Fibroblast of peridontal ligament (primary cell): ENCODE measurements around the gene ZSWIM9.

Experiments
- DNase-seq: peaks from one replicate; pipeline ENCODE4 v3.0.0-alpha.2; 2010; ENCODE audit errors: extremely low read depth

The ZSWIM9 gene

DNA sequence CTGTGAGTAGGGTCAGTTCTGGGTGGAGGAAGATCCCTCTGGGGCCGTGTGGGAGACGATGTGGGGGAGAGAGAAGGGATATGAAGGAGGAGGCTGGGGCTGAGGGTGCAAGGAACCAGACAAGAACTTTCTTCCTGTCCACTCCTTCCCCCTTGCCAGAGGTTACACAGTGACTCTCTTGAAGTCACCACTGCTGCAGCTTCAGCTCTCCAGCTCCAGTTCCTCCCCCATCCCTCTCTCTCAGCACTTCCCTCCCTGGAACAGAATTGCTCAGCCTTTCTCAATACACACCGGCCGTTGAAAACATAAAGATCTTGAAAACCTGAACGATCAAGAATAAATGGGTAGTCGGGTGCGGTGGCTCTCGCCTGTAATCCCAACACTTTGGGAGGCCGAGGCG is 5.1 kb downstream of the ZSWIM9 start:
- no peak for DNase-seq

- no peak for DNase-seq
These were observed 5.7 kb downstream of the ZSWIM9 start for GRCh38 chr19:48176226-48176625.

GRCh38 chr19:48181505-48181904 is 11.0 kb downstream of the ZSWIM9 start:
- no peak for DNase-seq

GRCh38 chr19:48182434-48182833 is 12.0 kb downstream of the ZSWIM9 start:
- no peak for DNase-seq

DNA sequence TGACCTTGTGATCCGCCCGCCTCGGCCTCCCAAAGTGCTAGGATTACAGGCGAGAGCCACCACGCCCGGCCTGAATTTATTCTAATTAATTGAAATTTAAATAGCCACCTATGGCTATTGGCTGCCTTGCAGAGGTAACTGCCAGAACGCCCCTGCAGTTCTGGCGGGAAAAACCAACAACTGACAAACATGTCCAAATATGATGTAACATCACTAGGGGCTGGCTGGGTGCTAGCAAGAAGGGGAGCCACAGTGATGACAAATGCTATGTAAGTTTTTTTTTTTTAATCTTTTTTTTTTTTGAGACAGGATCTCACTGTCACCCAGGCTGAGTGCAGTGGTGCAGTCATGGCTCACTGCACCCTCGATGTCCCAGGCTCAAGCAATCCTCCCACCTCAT is 12.9 kb downstream of the ZSWIM9 start:
- no peak for DNase-seq

DNA sequence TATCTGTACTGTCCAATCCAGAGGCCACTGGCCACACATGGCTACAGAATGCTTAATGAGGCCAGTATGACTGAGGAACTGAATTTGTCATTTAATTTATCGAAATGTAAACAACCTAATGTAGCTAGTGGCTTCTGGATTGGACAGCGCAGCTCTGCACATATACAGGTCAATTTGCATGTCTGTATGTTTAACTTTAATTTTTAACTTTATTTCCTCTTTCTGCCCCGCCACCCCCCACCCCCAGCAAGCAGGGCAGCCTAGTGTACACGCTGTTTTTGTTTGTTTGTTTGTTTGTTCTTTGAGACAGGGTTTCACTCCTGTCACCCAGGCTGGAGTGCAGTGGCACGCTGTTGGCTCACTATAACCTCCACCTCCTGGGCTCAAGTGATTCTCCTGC is 15.5 kb downstream of the ZSWIM9 start:
- DNase-seq: no peak

GRCh38 chr19:48186541-48186991 is 16.1 kb downstream of the ZSWIM9 start:
- DNase-seq: no peak

GRCh38 chr19:48190288-48190884 is 19.9 kb downstream of the ZSWIM9 start:
- peak; percentile 84 for DNase-seq

GRCh38 chr19:48190885-48191284 is 20.4 kb downstream of the ZSWIM9 start:
- DNase-seq: no peak

GRCh38 chr19:48192750-48193149 is 22.3 kb downstream of the ZSWIM9 start:
- no peak for DNase-seq

DNA sequence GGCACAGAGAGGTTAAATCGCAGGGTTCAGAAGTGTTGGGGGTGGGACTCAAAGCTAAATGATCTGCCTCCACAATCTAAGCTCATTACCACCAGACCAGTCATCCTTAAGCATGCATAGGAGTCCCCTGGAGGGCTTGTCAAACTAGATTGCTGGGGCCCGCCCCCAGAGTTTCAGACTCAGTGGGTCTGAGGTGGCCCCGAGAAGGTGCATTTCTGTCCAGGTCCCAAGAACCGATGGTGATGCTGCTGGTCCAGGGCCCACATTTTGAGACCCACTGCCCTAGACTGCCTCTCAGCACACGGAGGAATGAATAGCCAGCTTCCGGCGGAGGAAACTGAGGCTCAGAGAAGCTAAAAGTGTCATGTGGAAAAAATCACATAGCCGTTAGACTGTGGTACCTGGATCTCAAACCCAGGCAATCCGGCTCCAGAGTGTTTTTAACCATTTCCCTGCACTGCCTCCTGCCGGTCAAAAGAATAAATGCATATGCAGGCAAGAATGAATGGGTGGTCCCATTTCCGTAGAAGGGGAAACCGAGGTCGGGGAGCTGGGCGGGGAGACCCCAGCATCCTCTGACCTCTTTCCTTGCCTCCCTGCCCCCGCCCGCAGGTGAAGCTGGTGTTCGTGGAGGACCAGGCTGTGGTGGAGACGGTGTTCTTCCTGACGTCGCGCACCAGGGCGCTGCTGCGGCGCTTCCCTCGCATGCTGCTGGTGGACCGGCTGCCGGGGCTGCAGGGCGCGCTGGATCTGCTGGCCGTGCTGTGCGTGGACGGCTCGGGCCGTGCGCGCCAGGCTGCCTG is 23.8 kb downstream of the ZSWIM9 start:
- DNase-seq: no peak

GRCh38 chr19:48194844-48195830 is 24.7 kb downstream of the ZSWIM9 start:
- no peak for DNase-seq

DNA sequence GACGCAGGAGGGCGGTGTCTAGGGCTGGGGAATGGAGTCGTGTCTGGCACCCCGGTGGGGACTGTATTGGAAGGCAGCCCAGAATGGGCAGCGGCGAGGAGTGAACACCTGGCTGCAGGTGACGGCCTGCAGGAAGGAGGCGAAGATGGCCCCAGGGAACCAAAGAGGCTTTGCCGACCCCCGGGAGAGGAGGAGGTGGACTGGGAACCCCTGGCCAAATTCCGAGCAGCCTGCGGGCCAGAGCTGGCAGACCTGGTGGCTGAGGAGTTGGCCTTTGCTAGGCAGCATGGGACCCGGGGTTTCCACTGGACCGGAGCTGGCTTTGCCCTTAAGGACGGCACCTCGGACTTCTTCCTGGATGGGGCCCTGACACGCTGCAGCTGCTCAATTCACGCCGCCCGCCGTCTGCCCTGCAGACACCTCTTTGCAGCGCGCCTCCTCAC is 25.9 kb downstream of the ZSWIM9 start:
- DNase-seq: no peak

GRCh38 chr19:48196933-48197665 is 26.6 kb downstream of the ZSWIM9 start:
- no peak for DNase-seq

- no peak for DNase-seq
These were observed 32.8 kb downstream of the ZSWIM9 start for GRCh38 chr19:48203222-48203793.

- DNase-seq: peak; percentile 87
These were observed 33.5 kb downstream of the ZSWIM9 start for GRCh38 chr19:48203794-48204628.

DNA sequence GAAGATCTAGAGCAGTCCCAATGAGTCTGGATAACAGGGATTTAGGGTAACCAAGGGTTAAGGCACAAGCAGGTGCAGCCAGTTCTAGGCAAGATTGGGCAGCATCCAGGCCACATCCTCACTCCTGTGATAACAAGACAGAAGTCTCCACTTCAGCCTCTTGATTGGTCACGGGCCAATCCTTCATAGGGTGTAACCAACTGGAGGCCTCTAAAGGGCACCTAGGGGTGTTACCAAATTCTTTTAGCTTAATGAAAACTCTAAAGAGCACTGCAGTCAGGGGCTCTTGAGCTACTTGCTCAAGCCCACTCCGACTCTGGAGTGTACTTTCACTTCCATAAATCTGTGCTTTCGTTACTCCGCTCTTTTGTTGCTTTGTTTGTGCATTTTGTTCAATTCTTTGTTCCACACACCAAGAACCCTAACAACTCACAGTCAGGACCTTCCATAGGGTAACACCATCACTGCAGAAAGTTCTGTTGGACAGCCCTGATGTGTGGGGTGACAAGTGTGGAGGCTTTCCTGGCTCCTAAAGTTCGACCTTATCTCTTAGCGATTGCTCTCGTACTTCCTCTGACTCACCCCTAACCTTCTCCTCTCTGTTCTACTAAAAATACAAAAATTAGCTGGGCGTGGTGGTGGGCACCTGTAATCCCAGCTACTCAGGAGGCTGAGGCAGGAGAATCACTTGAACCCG is 36.1 kb downstream of the ZSWIM9 start:
- DNase-seq: no peak

DNA sequence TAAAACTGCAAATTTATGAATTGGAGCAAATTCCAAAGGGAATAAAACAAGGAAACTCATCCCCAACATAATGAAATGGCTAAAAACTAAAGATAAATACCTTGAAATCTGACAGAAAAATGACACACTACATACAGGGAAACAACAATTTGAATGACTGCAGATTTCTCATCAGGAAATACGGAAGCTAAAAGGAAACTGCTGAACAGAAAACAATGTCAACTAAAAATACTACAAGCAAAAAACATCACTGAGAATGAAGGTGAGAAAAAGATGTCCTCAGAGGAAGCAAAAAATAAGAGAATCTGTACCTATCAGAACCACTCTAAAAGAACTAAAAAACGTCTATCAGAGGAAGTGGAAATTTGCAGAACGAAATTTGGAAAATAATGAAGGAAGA is 39.5 kb downstream of the ZSWIM9 start:
- DNase-seq: no peak

- no peak for DNase-seq
These were observed 43.5 kb downstream of the ZSWIM9 start for GRCh38 chr19:48213959-48214358.

- DNase-seq: no peak
These were observed 46.5 kb downstream of the ZSWIM9 start for GRCh38 chr19:48216933-48217332.
